Retinal pigment epithelial cell (primary cell): ENCODE results near the gene IL36RN.

ENCODE experiments used
- DNase-seq: peaks from one replicate; pipeline ENCODE4 v3.0.0-alpha.2; 2010; ENCODE audit warnings: low read depth
- H3K4me3 ChIP-seq: 2 replicates; pipeline ENCODE4 v1.5.1; 2011; ENCODE audit warnings: mild to moderate bottlenecking, low read length, control low read depth, moderate library complexity
- TF ChIP-seq, protein P1 (sequence below): conservative IDR thresholded peaks from 2 replicates; pipeline ENCODE4 v1.5.1; 2011; ENCODE audit warnings: low read depth, low read length, control low read depth, inconsistent platforms

Gene IL36RN

DNA sequence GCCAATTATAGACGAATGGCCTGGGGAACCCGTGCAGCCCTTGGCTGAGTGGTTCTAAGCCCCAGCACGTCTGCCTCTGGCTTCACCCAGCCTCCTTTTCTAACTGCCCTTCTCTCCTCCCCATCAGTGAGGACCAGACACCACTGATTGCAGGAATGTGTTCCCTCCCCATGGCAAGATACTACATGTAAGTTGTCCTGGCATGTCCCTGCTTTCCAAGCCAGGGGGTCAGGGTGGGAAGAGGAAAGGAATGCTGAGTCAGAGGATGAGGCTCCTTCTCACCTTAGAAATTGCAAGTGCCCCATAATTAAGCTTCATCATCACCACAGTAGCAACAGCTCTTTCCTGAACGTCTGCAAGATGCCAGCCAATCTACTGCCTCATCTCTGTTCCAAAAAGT lies 13.6 kb downstream of the IL36RN start:
- TF ChIP-seq, protein P1, sequence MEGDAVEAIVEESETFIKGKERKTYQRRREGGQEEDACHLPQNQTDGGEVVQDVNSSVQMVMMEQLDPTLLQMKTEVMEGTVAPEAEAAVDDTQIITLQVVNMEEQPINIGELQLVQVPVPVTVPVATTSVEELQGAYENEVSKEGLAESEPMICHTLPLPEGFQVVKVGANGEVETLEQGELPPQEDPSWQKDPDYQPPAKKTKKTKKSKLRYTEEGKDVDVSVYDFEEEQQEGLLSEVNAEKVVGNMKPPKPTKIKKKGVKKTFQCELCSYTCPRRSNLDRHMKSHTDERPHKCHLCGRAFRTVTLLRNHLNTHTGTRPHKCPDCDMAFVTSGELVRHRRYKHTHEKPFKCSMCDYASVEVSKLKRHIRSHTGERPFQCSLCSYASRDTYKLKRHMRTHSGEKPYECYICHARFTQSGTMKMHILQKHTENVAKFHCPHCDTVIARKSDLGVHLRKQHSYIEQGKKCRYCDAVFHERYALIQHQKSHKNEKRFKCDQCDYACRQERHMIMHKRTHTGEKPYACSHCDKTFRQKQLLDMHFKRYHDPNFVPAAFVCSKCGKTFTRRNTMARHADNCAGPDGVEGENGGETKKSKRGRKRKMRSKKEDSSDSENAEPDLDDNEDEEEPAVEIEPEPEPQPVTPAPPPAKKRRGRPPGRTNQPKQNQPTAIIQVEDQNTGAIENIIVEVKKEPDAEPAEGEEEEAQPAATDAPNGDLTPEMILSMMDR, result no peak
- H3K4me3 ChIP-seq, result no peak overlapping the region
- no peak for DNase-seq

DNA sequence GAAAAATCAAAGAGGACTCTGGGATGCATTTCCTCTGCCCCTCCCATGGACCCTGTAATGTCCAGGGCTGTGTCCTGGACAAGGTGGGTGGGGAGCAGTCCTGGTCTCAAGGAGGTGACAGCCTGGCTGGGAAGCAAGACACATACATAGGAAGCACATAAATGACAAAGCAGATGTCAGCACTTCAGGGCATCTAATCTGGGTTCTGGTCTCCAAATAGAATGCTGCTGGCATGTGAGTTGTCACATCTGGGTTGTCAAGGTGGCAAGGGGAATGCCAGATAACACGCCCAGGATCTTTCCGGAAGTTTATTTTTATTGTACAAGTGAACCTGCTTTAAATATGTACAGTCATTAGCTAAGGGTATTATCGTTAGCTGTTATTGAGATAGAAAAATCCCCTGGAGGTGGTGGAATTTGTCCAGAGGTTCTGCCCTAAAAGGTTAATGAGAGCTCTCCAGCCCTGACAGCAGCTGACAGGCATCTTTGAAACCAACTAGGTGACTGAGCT lies 14.4 kb downstream of the IL36RN start:
- TF ChIP-seq, protein P1, result no peak

DNA sequence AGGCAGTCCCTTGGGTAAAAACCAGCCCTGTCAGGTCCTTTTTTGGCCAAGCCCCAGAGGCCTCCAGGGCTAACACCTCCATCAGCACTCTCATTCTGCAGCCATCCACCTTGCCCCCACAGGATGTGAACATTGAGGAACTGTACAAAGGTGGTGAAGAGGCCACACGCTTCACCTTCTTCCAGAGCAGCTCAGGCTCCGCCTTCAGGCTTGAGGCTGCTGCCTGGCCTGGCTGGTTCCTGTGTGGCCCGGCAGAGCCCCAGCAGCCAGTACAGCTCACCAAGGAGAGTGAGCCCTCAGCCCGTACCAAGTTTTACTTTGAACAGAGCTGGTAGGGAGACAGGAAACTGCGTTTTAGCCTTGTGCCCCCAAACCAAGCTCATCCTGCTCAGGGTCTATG lies 16.0 kb downstream of the IL36RN start:
- no peak overlapping the region for H3K4me3 ChIP-seq
- DNase-seq, result no peak
- TF ChIP-seq, protein P1, result no peak

More for the DNA sequence above, 14.4 kb downstream of the IL36RN start:
- H3K4me3 ChIP-seq, result no peak overlapping the region
- no peak for DNase-seq

DNA sequence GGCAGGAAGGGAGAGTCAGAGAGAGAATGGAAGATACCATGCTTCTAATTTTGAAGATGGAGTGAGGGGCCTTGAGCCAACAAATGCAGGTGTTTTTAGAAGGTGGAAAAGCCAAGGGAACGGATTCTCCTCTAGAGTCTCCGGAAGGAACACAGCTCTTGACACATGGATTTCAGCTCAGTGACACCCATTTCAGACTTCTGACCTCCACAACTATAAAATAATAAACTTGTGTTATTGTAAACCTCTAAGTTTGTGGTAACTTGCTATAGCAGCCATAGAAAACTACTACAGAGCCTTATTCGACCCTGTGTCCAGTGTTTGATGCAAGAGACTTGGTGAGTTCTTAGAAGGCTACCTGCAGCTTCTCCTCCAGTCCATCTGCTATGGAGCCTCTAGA lies 16.6 kb downstream of the IL36RN start:
- TF ChIP-seq, protein P1, result no peak
- DNase-seq, result no peak
- no peak overlapping the region for H3K4me3 ChIP-seq

DNA sequence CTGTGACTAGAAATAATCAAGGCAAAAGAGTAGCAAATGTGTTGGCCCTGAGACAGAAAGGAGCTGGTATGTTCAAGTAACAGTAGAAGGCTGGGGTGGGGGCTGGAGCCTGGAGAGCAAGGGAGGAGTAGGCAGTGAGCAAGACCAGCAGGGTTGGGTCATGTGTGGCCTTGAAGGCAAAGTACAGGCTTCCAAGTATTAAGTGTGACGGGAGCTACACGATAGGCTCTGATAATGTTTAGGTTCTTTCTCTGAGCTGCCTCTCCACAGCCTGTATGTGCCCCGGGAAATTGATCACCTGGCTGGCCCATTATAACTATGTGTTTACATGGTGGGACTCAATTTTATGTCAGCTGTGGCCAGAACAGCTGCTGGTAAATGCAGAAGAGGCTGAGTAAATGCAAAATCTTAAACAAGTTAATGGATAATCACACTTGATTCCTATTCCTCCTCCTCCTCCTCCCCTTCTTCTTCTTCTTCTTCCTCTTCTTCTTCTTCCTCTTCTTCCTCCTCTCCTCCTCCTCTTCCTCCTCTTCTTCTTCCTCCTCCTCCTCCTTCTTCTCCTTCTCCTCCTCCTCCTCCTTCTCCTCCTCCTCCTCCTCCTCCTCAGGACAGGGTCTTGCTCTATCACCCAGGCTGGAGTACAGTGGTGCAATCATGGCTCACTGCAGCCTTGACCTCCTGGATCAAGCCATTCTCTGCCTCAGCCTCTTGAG lies 18.1 kb downstream of the IL36RN start:
- DNase-seq, result no peak
- TF ChIP-seq, protein P1, result no peak
- H3K4me3 ChIP-seq, result no peak overlapping the region

DNA sequence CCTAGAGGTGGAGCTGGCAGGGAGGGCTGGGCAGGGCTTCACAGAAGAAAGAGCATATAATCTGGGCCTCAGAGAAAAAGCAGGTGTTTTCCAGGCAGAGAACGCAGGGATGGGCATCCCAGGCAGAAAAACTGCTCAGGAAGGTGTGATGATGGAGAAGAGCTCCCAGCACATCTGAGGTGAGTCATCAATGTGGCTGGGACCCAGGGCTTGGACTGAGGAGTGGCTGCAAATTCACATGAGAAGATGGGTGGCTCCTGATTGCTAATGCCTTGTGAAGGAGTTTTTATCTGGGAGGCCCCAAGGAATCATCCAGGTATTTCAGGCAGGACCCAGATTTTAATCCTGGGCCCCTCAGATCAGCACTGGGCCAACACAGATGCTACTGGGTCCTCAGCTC lies 18.9 kb downstream of the IL36RN start:
- no peak overlapping the region for H3K4me3 ChIP-seq
- no peak for DNase-seq
- TF ChIP-seq, protein P1, result no peak

DNA sequence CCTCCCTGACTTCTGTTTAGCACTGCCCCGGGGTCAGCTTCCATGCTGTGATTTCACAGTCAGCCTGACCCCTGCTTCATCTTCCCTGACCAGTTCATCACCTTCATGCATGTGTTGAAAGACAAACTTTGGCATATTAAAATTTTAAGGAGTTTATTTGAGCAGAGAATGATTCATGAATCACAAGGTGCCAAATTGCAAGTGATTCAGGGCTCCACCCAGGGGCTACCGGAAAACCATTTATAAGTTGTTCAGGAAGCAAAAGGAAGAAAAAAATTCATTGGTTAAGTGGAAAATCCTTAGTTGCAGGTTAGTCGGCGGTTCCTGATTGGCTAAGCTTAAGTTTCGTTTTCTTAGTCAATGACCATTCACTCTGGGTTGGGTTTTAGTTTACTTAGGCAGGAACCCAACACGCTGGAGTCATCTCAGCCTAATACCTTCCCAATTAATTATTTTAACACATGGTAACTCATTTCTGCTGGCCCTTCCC lies 19.4 kb downstream of the IL36RN start:
- DNase-seq, result no peak
- TF ChIP-seq, protein P1, result no peak
- no peak overlapping the region for H3K4me3 ChIP-seq
